ENCODE measurements around the gene SOX8.

Gene SOX8

GRCh38 chr16:1011316-1012082 lies 29.9 kb downstream of the SOX8 start:
- H3K4me3 ChIP-seq, result no peak overlapping the region
- H3K27ac ChIP-seq, result no peak overlapping the region
- no peak for TF ChIP-seq CTCF (IDR thresholded peaks at IDR 0.05)
- DNase-seq (ENCODE audit: low spot score), result no peak

DNA sequence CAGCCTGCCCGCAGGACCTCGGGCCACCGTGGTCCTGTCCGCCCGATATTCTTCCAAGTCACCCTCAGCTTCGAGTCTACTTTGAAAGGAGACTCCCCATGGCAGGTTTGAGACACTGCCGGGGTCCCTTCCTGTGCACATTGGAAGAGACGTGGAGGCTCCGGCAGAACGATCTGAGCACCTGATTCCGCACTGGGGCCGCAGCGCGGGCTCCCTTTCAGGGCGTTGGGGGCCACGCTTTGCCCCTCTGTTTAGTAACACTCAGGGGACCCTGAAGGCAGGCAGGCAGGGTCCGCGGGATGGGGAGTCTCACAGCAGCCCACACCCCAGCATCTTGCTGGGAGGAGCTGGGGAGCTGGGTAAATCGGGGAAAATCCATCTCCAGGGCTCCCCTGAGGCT lies 30.6 kb downstream of the SOX8 start:
- no peak overlapping the region for H3K4me3 ChIP-seq
- TF ChIP-seq CTCF (IDR thresholded peaks at IDR 0.05), result no peak
- no peak for DNase-seq (ENCODE audit: low spot score)
- no peak overlapping the region for H3K27ac ChIP-seq

DNA sequence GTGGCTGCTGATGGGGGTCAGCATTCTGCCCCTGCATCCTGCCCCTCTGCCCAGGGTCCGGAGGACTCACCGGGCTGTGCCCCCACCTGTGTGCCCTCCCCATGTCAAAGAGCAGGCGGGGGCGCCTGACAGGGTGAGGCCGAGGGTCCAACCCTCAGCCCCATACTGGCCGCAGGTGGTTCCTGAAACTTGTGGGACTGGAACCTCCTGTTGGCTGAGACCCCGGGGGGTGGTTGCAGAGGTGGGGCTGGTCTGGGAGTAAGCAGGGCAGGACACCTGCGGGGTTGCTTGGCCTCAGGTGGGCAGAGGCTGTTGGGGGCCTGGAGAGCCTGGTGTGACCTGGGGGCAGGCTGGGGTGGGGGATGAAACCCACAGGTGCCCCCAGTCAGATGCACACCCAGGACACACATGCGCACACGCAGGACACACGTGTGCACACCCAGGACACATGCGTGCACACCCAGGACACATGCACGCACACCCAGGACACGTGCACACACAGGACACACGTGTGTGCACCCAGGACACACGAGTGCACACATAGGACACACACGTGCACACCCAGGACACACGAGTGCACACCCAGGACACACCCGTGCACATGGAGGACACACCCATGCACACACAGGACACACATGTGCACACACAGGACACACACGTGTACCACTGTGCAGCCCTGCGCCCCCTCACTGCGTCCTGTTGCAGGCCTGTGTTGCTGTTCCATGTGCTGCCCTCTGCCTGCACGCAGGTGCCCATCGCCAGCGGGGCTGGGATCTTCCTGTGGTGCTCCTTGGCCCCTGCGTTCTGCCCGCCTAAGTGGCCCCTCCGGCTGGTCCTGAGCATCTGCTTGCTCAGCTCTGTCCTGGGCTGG lies 31.4 kb downstream of the SOX8 start:
- DNase-seq (ENCODE audit: low spot score), result no peak
- H3K4me3 ChIP-seq, result no peak overlapping the region
- H3K27ac ChIP-seq, result no peak overlapping the region
- TF ChIP-seq CTCF (IDR thresholded peaks at IDR 0.05), result no peak

GRCh38 chr16:1013593-1013900 lies 32.0 kb downstream of the SOX8 start:
- no peak for DNase-seq (ENCODE audit: low spot score)
- Histone ChIP-seq H3K4me3 (no peak overlapping the region), H3K27ac (no peak overlapping the region)
- no peak for TF ChIP-seq CTCF (IDR thresholded peaks at IDR 0.05)

DNA sequence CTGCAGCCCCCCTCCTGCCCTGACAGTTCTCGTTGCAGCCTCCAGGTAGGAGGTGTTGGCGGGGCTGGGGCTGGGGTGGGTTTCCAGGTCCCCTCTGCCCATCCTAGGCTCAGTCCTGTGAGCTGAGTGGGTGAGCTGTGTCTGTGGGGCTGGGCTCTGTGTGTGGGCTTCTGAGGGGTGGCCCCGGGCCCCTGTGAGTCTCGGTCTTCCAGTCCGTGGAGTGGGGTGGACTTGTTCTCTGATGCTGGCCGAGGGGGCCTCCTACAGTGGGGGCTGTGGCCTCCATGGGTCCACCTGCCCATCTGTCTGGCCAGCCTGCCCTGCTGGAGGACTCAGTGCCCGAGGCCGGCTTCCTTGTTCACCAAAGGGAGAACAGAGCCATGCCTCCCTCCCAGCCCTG lies 32.7 kb downstream of the SOX8 start:
- DNase-seq (ENCODE audit: low spot score), result no peak
- H3K4me3 ChIP-seq, result no peak overlapping the region
- no peak for TF ChIP-seq CTCF (IDR thresholded peaks at IDR 0.05)
- peak overlapping the region in 1 of 2 donors; percentile 54 for H3K27ac ChIP-seq

- H3K27ac ChIP-seq, result peak overlapping the region in 1 of 2 donors; percentile 54
Observed at GRCh38 chr16:1014771-1015495, 33.4 kb downstream of the SOX8 start.

More at GRCh38 chr16:1014771-1015495, 33.4 kb downstream of the SOX8 start:
- TF ChIP-seq CTCF (IDR thresholded peaks at IDR 0.05), result no peak
- no peak for DNase-seq (ENCODE audit: low spot score)
- no peak overlapping the region for H3K4me3 ChIP-seq
